ENCODE data around the gene FABP6. TPM values are rescaled to one million over a fixed set of nuclear protein-coding genes. Genes with fewer than 3 reads are reported as not detected.

The FABP6 gene
- polyA plus RNA-seq, 4 donors: not detected

DNA sequence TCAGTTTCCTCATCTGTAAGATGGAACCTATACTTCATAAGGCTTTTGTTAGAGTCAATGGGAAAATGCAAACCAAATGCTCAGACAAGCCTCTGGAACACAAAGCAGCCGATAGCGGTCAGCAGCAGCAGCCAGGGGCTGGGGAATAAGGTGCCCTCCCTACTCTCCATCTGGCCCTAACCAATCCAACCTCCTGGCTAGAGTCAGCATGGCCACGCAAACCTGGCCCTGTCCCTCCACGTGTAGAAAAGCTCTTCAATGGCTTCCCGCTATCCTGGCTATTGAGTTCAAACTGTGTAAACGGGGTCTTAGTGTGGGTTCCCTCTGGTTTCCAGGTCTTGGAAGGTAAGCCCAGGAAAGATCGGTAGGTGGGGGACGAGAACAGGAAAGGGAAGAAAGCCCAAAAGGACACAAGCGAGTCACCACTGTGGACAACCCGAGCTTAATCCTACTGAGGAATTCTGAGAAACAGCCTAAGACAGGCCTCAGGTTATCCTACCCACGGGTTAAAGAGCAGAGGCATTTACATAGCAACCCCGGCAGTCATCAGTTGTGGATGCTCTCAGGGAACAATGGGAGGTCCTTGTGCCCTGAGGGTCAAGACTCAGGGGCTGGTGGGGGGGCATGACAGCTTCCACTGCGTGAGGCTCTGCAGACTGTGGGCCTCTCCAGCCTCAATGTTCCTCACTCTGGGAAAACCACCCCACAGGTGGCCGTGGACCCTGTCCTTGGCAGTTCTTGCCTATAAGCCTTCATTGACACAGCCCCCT is 30.9 kb downstream of the FABP6 start:
- DNase-seq (ENCODE audit: low read depth in 4 of 4, low spot score in 3 of 4): no peak

DNA sequence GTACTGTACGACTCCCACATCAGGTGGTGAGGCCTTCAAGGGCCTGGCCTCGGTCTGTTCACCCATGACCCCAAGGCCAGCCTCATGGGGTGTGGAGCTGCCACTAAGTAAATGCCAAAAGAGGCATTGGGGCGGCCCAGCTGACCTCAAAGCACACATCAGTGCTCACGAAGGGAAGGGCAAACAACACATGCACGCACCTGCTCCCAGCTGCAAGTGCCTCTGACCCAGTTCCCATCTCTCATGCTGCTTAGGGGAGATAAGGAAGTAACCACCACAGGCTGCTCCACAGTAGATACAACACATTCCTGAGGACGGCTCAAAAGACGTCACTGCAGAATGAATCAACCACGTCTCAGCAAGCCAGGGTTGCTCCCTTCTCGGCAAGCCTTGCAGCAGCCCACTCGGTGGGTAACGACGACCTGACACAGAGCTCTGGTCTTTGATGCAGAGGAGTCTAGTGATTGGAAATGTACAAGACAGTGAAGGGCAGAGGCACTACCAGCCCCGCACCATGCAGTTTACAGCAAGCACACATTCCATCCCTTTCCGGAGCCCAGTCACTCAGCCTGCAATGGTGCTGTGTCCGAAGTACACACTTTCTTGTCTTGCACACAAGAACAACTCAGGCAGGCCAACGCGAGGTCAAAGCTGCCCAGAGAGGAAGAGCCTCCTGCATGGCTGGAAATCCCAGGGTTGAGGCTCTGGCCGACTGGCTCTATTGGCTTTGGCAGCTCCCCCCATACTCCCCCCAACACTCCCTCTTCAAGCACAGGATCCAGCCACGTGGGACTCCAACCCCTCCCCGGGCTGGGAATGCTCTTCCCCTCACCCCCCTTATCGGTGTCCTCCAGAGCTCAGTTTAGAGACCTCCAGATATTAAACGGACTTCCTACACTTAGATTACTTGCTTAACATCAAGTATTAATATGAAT is 31.8 kb downstream of the FABP6 start:
- DNase-seq (ENCODE audit: low read depth in 4 of 4, low spot score in 3 of 4): no peak

DNA sequence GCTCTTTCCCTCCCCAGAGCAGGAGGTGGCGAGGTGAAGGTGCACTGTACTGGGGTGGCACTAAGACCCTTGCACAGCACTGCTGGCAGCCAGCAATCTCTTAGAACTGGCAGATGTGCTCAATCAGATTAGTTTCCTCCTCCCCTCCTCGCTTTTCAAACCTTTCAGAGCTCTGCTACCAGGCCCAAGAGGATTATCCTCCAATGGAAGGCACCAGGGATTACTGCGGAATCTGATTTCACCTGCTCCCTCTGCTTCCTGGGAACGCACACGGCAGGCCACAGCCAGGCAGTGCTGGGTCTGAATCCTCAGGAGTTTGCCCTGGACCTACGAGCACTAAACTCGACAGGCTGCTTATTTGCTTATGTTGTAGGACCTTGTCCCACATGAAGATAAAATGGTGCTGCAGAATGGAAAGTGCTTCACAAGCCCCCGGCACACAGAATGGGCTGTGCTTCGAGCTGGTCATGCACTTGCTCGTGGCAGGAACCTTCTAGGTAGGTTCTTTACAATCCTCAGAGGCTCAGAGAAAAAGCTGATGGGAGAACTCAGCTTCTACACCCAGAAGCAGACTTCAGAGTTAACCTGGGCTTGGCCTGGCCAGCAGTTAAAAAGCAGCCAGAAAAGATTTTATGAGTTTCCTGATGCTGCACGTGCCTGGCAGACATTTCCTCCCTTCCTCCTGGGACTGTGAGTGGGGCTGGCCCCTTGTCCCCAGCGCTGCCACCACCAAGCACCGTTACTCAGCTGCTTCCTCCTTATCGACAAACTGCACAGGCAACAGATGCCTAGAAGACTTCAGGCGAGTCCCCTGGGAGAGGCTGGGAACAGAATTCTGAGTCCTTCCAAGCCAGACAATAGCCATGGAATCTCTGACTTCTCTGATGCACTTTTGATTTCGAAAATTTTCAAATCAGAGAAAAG is 33.1 kb downstream of the FABP6 start:
- DNase-seq (ENCODE audit: low read depth in 4 of 4, low spot score in 3 of 4): no peak

DNA sequence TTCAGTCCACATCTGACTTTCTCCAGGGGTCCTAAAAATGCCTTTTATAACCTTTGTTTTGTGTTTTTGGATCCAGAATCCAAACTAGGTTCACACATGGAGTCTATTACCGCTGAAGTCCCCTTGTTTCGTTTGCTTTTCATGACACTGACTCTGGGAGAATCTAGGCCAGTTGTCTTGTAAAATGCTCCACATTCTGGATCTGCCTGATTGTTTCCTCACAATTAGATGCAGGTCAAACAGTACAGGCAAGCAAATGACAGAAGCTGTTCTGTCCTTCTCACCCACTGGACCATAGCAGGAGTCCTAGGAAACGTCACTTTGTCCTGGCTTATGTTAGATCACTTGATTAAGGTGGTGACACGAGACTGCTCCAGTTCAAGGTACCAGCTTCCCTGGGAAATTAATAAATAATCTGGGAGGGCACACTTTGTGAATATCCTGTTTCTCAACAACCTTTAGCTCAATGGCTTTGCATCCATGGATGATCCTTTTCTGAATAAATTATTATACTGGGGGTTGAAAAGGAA is 34.1 kb downstream of the FABP6 start:
- DNase-seq (ENCODE audit: low read depth in 4 of 4, low spot score in 3 of 4): no peak

DNA sequence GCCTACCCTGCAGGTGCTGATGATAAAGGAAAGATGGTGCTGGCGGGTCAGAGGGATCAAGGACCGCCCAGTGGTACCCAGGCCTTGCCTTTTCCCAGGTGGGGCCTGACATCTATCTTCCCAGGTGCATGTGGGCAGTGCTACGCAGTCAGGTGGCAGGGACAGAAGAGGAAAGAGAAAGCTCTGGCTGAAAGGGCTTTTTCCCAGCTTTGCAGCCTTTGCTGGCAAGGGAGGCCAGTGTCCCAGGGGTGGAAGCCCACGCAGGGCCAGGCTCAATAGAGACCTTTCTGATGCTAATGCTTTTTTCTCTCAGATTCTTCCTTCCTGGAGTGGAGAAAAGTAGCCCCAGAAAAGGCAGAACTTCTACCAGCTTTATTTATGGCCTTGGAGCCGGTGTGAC is 36.7 kb downstream of the FABP6 start:
- DNase-seq (ENCODE audit: low read depth in 4 of 4, low spot score in 3 of 4): no peak

DNA sequence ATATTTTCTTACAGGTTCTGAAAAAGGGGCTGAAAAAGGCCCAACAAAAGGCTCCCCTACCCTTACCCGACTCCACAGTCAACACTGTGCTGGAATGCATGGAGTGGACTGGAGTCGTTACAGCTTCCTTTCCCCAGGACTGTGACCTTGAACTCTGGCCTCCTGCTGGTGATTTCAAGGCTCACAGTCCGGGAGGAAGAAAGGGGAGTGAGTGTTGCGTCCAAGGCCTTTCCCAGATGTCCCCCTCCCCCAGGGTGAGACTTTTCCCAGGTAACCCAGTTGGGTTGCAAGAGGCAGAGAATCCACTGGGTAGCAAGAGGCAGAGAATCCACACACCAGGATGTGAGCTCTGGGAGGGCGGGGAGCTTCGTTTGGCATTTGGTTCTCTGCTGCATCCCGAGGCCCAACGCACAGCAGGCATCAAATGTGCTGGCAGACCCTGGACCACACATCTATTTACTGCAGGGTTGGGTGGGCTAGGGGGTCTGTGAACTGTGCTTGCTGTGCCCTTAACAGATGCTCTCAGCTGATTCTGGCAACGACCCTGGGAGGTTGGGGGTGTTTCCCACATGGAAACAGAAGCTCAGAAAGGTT is 37.5 kb downstream of the FABP6 start:
- no peak for DNase-seq (ENCODE audit: low read depth in 4 of 4, low spot score in 3 of 4)

DNA sequence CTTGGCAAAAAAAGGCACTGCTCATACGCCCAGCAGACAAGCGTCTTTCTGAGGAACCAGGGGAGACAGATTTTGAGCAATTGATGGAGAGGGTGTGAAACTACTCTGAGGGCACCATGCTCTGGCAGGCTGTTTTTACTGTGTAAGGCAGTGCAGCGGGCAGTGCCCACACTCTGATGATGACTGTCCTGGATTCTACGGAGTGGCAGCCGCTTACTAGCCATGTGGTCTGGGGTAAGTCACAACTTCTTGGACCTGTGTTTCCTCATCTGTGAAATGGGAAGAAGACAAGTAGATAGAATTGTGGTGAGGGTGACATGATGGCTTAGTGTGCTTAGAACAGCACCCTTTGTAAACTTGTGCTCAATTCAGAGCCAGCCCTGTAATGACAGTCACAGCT is 38.8 kb downstream of the FABP6 start:
- no peak for DNase-seq (ENCODE audit: low read depth in 4 of 4, low spot score in 3 of 4)

DNA sequence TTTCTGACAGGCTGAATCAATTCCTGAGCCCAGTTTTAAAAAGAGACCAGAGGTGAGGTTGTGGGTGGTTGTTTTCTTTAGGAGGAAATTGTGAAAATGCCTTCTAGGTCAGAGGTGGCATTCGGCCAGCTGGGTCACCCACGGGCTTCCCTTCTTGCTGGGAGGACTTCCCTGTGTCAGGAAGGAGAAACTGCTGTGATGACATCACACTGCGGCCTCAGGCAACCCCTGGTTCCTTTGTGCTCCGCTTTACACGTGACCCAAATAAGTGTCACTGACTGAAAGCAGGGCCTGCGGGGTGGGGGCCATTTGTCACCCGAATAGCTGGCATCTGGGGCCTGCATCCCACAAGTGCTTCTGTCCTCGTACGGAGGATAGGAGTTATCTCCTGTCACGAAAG is 39.7 kb downstream of the FABP6 start:
- DNase-seq (ENCODE audit: low read depth in 4 of 4, low spot score in 3 of 4): no peak

DNA sequence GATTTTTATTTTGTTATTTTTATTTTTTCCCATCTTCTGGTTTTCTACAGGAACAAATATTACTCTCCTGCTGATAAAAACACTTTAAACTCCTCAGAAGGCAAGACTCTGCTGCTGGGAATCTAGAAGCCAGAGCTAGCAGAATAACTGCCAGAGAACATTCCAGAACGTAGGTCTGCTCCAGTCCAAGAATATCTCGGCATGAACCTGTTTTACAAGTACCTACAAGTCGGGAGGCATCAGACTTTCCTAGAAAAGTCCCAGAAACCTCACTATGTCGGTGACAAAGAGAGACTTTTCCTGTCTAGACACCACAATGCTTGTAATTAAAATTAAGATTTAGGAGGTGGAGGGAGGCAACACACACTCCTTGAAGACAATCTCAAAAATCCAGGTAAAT is 41.4 kb downstream of the FABP6 start:
- DNase-seq (ENCODE audit: low read depth in 4 of 4, low spot score in 3 of 4): no peak

DNA sequence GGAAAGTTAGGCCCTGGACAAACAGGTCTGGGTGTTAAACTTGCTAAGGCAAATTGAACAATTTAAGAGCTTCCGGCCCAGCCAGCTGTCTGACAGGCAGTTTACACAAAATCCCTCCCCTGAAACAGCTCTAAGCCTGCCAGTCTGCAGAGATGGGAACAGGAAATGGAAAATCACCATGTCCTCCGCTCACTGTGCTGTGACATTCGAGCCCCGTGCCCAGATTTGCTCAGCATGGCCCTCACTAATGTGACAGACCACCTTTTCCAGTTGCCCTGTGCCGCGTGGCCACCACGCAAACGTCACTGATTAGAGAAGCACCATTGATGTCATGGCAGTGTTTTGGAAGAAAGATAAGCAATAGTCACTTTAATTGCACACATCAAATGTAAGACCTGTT is 42.1 kb downstream of the FABP6 start:
- DNase-seq (ENCODE audit: low read depth in 4 of 4, low spot score in 3 of 4): peak in 1 of 4 donors; percentile 44

DNA sequence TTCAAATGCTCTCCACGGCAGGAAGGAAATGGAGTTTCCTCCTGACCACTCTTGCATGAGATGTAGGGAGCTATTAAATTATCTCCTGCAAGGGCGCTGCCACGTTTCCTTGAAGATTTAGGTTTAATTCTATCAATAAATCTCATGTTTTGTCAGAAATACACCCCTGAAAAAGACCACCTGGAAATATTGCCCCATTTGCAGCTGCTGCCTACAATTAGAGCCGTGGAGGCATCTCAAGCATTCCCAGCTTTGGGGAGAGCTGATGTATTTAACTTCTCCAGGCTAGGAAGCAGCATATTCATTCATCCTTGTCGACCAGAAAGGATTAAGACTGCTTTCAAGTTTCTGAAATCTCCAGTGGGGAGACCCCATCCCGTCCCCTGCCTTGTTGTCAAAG is 42.5 kb downstream of the FABP6 start:
- DNase-seq (ENCODE audit: low read depth in 4 of 4, low spot score in 3 of 4): no peak

DNA sequence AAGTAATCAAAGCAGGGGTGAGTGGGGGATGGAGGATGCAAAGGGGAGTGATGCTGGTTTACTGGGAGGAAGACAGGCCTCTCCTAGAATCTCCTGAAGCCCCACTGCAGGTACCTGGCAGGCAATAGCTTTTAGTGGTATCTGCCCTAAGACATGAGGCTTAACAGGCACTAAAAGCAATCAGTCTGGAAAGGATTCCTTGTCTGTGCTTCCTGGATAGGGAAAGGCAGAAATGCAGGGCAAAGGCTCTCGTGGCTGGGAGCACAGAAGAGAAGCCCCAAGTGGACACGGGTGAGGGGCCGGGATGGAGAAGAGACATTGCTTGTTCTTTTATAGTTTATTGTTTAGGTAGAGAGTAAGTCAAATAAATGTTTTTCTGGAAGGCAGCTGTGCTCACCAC is 43.0 kb downstream of the FABP6 start:
- DNase-seq (ENCODE audit: low read depth in 4 of 4, low spot score in 3 of 4): no peak

DNA sequence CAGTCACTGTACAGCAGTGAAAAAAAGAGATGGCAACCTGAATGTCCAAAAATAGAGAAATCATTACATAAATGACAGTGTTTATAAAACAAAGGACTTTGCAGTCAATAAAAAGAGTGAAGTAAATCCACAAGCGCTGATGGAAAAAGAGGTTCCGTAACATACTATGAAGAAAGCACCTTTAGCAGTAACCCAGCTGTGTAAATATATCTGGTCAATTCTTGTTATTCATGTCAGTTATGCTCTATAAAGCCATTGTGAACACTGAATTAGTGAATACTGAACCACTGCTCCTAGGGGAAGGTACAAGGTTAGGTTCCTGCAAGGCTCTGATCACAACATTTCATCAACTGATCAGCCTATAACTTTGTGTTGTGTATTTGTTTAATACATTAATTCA is 43.6 kb downstream of the FABP6 start:
- no peak for DNase-seq (ENCODE audit: low read depth in 4 of 4, low spot score in 3 of 4)

DNA sequence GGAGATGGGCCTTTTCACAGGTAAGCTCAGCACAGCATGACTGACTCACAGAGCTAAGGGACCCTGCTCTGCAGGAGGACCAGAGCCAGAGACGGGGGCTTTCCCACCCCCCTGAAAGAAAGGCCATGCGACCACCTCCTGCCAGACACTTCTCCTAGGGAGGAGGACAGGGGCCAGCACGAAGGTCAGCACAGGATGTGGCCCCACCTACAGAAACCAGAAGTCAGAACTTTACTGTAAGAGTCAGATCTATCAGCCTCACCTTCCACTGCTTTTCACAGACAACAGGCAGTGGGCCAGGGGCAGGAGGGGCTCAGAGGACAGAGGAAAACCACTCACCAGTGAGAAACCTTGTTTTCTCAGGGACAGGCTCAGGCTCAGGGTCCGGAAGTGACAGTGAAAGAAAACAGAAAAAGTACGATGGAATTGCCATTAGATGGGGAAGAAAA is 45.2 kb downstream of the FABP6 start:
- no peak for DNase-seq (ENCODE audit: low read depth in 4 of 4, low spot score in 3 of 4)

DNA sequence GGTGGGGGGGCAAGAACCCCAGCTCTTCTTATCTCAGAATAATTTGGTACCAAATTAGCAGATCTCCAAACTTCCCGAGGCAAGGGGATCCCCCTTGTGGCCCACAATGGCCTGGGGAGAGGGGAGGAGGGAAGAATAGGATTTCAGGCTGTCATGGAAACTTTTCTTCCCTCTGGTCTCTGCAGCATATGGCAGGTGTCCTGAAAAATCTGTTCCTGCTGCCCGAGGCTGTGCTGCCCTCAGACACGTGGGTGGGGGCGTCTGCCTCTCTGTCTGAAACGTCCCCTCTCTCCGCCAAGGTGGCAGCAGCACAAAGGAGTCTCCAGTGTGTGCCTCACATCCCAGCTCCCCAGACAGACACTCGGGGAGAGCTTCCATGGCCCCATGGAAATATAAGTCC is 49.0 kb downstream of the FABP6 start:
- no peak for DNase-seq (ENCODE audit: low read depth in 4 of 4, low spot score in 3 of 4)

DNA sequence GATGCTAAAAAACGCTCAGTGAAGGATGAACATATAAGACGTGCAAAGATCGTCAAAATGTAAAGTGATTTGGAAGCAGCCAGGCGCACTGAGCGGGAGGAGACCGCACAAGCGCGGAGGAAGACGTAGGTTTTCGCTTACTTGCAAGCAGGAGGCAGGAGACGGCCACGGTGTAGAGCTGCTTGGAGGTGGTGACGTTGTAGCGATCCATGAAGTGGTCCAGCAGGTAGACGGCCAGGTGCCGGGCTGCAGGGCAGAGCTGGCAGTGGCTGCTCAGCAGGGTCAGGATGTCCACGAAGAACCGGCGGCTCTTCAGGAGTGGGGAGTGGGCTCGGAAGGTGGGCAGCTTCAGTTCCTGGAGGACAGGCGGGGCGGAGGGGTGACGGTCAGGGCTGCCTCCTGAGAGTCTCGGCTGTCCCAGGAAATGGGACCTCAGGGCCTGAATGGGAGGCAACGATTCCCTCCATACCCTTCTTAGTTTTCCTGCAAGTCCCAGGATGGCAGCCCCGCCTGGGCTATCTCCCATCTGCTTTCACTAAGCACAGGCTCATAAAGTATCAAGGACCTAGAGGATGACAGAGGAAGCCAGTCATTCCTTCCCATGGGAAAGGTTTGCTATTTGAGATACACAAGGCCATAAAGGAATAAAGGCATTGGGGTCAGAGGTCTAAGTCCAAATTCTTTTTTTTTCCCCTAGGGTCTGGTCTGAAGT is 51.2 kb downstream of the FABP6 start:
- DNase-seq (ENCODE audit: low read depth in 4 of 4, low spot score in 3 of 4): no peak

DNA sequence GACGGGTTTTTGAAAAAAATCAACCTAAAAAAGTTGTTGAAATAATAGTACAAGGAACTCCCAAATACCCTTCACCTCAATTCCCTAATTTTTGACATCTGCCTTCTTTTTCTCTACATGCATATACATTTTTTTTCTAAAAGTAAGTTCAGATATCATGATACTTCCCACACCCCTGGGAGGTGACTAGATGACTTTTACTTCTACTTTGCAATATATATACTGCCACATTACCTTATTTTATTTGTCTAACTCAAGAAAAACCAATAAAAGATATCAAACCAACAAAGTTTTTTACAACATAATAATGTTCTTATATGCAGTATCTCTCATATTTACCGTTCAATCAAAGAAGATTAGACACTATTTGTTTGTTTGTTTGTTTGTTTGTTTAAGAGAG is 52.0 kb downstream of the FABP6 start:
- DNase-seq (ENCODE audit: low read depth in 4 of 4, low spot score in 3 of 4): no peak

DNA sequence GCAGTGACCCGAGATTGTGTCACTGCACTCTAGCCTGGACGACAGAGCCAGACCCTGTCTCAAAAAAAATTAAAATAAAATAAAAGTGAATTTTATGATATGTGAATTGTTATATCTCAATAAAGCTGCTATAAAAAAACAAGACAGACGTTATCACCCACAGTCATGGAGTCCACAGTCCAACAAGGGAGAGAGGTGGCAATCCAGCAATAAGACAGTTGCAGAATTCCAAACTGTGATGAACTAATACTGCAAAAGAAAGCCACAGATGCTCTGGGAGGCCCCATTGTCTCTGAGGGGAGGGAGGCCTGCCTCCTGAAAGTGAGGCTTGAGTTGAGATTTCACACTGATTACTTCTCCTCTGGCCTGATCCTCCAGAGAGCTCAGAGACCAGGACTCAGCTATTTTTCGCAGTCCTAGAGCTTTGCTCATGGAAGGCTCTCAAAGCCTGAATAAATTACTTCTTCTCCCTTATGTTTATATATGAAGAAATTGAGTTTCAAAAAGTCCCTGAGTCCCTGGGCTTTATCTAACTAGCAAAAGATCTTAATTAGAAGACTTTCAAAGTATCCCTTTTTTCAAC is 55.1 kb downstream of the FABP6 start:
- DNase-seq (ENCODE audit: low read depth in 4 of 4, low spot score in 3 of 4): no peak

DNA sequence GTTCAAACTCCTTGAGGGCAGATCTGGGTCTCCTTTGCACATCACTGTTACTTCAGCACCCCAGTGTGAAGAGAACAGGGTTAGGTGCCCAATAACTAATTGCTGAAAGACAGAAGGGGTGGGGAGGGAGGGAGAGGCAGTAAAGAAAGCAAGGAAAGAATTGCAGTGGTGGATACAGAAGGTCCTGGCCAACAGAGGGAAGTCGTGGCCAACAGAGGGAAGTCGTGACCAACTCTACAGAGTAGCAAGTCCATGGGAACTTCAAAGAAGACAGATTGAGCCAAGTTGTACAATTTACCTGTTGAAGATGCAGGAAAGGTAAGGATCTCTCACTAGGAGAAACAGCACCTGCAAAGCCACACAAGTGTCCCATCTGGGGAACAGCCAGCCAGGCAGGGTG is 56.0 kb downstream of the FABP6 start:
- no peak for DNase-seq (ENCODE audit: low read depth in 4 of 4, low spot score in 3 of 4)

Measured in right renal pelvis (tissue), 4 donors.